ENCODE results near the gene UAP1. TPM values are rescaled to one million over a fixed set of nuclear protein-coding genes. Genes with fewer than 3 reads are reported as not detected.

Gene UAP1
- total RNA-seq, 2 donors from 2014 or later: 57.9 to 66.6 TPM

DNA sequence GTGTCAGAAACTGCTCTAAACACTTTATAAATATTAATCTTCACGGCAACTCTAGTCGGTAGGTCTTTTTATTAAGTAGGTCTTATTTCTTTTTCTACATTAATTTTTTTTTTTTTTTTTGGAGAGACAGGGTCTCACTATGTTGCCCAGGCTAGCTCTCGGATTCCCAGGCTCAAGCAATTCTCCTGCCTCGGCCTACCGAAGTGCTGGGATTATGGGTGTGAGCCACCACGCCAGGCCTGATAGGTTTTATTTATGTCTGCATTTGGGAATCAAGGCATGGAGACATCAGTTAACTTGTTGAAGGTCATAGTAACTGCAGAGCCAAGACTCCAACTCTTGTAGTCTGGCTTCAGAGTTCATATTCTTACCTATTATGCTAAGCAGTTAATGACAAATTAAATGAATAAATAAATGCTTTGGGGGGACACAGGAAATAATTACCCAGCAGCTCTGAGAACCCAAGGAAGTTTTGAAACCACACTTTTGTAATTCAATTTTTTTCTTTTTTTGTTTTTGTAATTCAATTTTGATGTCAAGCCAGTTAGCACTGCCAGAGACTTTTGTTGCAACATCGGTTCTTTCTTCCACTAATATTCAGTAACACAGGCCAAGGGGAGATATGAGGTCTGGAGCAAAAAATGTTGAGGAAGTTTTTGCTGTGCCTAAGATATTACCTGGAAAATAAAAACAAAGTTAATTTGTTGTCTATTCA lies 9.4 kb upstream of the UAP1 start:
- Histone ChIP-seq H3K9me3 (no peaks in the 10 kb centered on the region), H3K27me3 (no peaks in the 10 kb centered on the region), H3K4me3 (no peak overlapping the region), H3K4me1 (no peaks in the 10 kb centered on the region), H3K36me3 (replicated peaks in 1 of 2; ENCODE audit: insufficient read depth in 1 of 2, low read depth in 2 of 2) (no peaks in the 10 kb centered on the region), H3K27ac (no peak overlapping the region)
- ATAC-seq (peak; percentile 40), DNase-seq (no peak)
- intact Hi-C loops (cut with DNase I): no loop called here
- 78 to 85% methylated on average over 7 of the region's 7 CpGs for WGBS, 2 donors
- TF ChIP-seq CTCF (IDR thresholded peaks at IDR 0.05) (no peak), POLR2A (IDR thresholded peaks at IDR 0.05) (no peak)

DNA sequence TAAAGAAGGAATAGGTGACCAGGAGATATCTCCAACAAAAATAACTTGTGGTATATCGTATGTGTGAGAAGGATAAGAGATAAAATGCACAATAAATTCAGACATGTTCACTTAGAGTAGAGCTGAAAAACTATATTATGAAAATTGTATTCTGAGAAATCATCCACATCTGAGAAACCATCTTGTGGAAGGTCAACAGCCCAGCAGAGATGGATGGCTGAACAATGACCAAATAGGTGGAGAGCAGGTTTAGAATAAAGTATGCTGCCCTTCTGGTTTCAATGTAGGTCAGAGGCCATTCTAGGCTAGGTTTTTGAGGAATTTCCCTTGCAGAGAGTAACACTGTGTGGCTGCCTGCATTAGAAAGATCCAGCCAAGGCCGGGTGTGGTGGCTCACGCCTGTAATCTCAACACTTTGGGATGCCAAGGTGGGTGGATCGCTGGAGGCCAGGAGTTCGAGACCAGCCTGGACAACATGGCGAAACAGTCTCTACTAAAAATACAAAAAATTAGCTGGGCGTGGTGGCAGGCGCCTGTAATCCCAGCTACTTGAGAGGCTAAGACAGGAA lies 8.8 kb upstream of the UAP1 start:
- no peak for TF ChIP-seq POLR2A (IDR thresholded peaks at IDR 0.05)
- TF ChIP-seq CTCF (IDR thresholded peaks at IDR 0.05): no peak
- H3K27ac ChIP-seq: no peak overlapping the region
- H3K9me3 ChIP-seq: no peaks in the 10 kb centered on the region
- intact Hi-C loops (cut with DNase I): no loop called here
- H3K36me3 ChIP-seq (replicated peaks in 1 of 2; ENCODE audit: insufficient read depth in 1 of 2, low read depth in 2 of 2): no peaks in the 10 kb centered on the region
- no peaks in the 10 kb centered on the region for H3K27me3 ChIP-seq
- DNase-seq (no peak), ATAC-seq (no peak)
- WGBS, 2 donors: 86 to 92% methylated on average over 8 of the region's 8 CpGs
- no peaks in the 10 kb centered on the region for H3K4me1 ChIP-seq
- H3K4me3 ChIP-seq: no peak overlapping the region

DNA sequence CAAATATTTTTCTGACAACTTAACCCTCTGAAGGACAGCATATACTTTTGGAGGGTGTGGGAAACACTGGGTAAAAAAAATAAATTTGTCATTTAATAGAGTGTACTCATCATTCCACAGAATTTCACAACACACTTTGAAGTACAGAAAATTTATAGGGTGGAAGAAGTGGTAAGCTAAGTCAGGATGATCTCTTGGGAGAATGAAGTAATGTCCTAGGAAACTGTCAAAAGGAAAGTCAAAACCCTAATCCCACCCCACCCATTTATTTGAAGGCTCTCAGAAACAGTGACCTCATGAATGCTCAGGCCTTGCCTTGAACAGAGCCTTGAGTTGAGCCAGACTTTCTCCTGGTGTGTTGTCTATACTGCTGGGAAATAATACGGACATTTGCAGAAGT lies 7.3 kb upstream of the UAP1 start:
- ATAC-seq (no peak), DNase-seq (no peak)
- no peaks in the 10 kb centered on the region for H3K4me1 ChIP-seq
- no peak overlapping the region for H3K4me3 ChIP-seq
- WGBS, 2 donors: 75 to 100% methylated on average over 1 of the region's 1 CpG
- TF ChIP-seq POLR2A (IDR thresholded peaks at IDR 0.05) (no peak), CTCF (IDR thresholded peaks at IDR 0.05) (no peak)
- no peaks in the 10 kb centered on the region for H3K9me3 ChIP-seq
- no peaks in the 10 kb centered on the region for H3K36me3 ChIP-seq (replicated peaks in 1 of 2; ENCODE audit: insufficient read depth in 1 of 2, low read depth in 2 of 2)
- intact Hi-C loops (cut with DNase I): no loop called here
- H3K27me3 ChIP-seq: no peaks in the 10 kb centered on the region
- H3K27ac ChIP-seq: no peak overlapping the region

GRCh38 chr1:162557536-162557935 lies 4.0 kb upstream of the UAP1 start:
- no peak overlapping the region for H3K27ac ChIP-seq
- H3K27me3 ChIP-seq: no peaks in the 10 kb centered on the region
- H3K4me3 ChIP-seq: no peak overlapping the region
- WGBS, 2 donors: 47 to 62% methylated on average over 3 of the region's 3 CpGs
- intact Hi-C loops (cut with DNase I): no loop called here
- H3K9me3 ChIP-seq: no peaks in the 10 kb centered on the region
- no peaks in the 10 kb centered on the region for H3K36me3 ChIP-seq (replicated peaks in 1 of 2; ENCODE audit: insufficient read depth in 1 of 2, low read depth in 2 of 2)
- peaks cover 13% of the 10 kb centered on the region for H3K4me1 ChIP-seq
- TF ChIP-seq CTCF (IDR thresholded peaks at IDR 0.05): no peak
- TF ChIP-seq POLR2A (IDR thresholded peaks at IDR 0.05): no peak
- DNase-seq (peak in 2 of 4 donors; percentile 32 to 55), ATAC-seq (no peak)

Data from body of pancreas (tissue), 4 donors.